ENCODE measurements around the gene ELL.

- TF ChIP-seq CTCF (IDR thresholded peaks at IDR 0.05) (no peak), ZFX (IDR thresholded peaks at IDR 0.05; ENCODE audit: borderline replicate concordance) (no peak)
Observed at GRCh38 chr19:18452386-18452785, 69.5 kb downstream of the ELL start.
